ENCODE measurements around the gene SERPINE2. TPM values are rescaled to one million over a fixed set of nuclear protein-coding genes. Genes with fewer than 3 reads are reported as not detected.

SERPINE2 gene
- total and polyA plus RNA-seq, 4 experiments from 2014 or later = 0.47 to 2.0 (median 1.3) TPM

GRCh38 chr2:224025874-224026273, 13.2 kb downstream of the SERPINE2 start:
- Mint-ChIP-seq H3K27me3 (no peaks in the 10 kb centered on the region), H3K4me3 (peak overlapping the region; percentile 4 to 80 (median 61)), H3K9me3 (peaks cover 0 to 2% (median 0%) of the 10 kb centered on the region in 8 donors), H3K36me3 (no peaks in the 10 kb centered on the region), H3K27ac (peak overlapping the region; percentile 76 to 90 (median 84)), H3K4me1 (peaks cover 27 to 52% (median 35%) of the 10 kb centered on the region in 4 donors)
- H3K27me3 ChIP-seq (ENCODE audit: insufficient read depth, low read length) = no peaks in the 10 kb centered on the region
- peaks cover 27% of the 10 kb centered on the region for H3K4me1 ChIP-seq (ENCODE audit: insufficient read depth, low read length)
- CTCF ChIA-PET (ENCODE audit: partially characterized antibody) = interaction anchor here (3.9 kb wide), 1 partner anchor 32 kb away, joined by 17 read pairs; no protein-coding TSS in a partner anchor
- no peak overlapping the region for H3K4me3 ChIP-seq (ENCODE audit: low read length in 2 of 2)
- DNase-seq = peak; percentile 39 to 80 (median 54)
- no peaks in the 10 kb centered on the region for H3K36me3 ChIP-seq (ENCODE audit: insufficient read depth, low read length)
- POLR2A ChIA-PET (ENCODE audit: partially characterized antibody) = no interaction called here
- no peak overlapping the region for H3K27ac ChIP-seq (ENCODE audit: low read depth, low read length)
- H3K9me3 ChIP-seq (ENCODE audit: control insufficient read depth in 1 of 2, low read length in 2 of 2) = no peaks in the 10 kb centered on the region
- intact Hi-C loops (cut with micrococcal nuclease) = loop anchor here (5.0 kb wide), 2 partner anchors 34 to 69 kb away; partner anchors contain the start of gene MRPL44

- Histone ChIP-seq H3K36me3 (ENCODE audit: insufficient read depth, low read length) (no peaks in the 10 kb centered on the region), H3K9me3 (ENCODE audit: control insufficient read depth in 1 of 2, low read length in 2 of 2) (no peaks in the 10 kb centered on the region), H3K27me3 (ENCODE audit: insufficient read depth, low read length) (no peaks in the 10 kb centered on the region), H3K4me1 (ENCODE audit: insufficient read depth, low read length) (peaks cover 27% of the 10 kb centered on the region), H3K4me3 (ENCODE audit: low read length in 2 of 2) (no peak overlapping the region), H3K27ac (ENCODE audit: low read depth, low read length) (no peak overlapping the region)
- intact Hi-C loops (cut with micrococcal nuclease) = no loop called here
- Mint-ChIP-seq H3K4me1 (peaks cover 27 to 52% (median 35%) of the 10 kb centered on the region in 4 donors), H3K27me3 (no peaks in the 10 kb centered on the region), H3K36me3 (no peaks in the 10 kb centered on the region), H3K27ac (peak overlapping the region in 6 of 7 donors; percentile 18 to 58 (median 44)), H3K4me3 (peak overlapping the region in 1 of 8 donors; percentile 13), H3K9me3 (peaks cover 0 to 2% (median 0%) of the 10 kb centered on the region in 8 donors)
- CTCF ChIA-PET (ENCODE audit: partially characterized antibody) = interaction anchor here (3.9 kb wide), 1 partner anchor 31 kb away, joined by 17 read pairs; no protein-coding TSS in a partner anchor
- DNase-seq = no peak
- POLR2A ChIA-PET (ENCODE audit: partially characterized antibody) = no interaction called here
These were observed 14.8 kb downstream of the SERPINE2 start for GRCh38 chr2:224024270-224024669.

GRCh38 chr2:224023188-224023587, 15.9 kb downstream of the SERPINE2 start:
- no peaks in the 10 kb centered on the region for H3K27me3 Mint-ChIP-seq
- Histone ChIP-seq H3K4me1 (ENCODE audit: insufficient read depth, low read length) (peaks cover 27% of the 10 kb centered on the region), H3K36me3 (ENCODE audit: insufficient read depth, low read length) (no peaks in the 10 kb centered on the region), H3K27me3 (ENCODE audit: insufficient read depth, low read length) (no peaks in the 10 kb centered on the region), H3K27ac (ENCODE audit: low read depth, low read length) (no peak overlapping the region), H3K4me3 (ENCODE audit: low read length in 2 of 2) (no peak overlapping the region), H3K9me3 (ENCODE audit: control insufficient read depth in 1 of 2, low read length in 2 of 2) (no peaks in the 10 kb centered on the region)
- CTCF ChIA-PET (ENCODE audit: partially characterized antibody) = interaction anchor here (3.9 kb wide), 1 partner anchor 30 kb away, joined by 17 read pairs; no protein-coding TSS in a partner anchor
- peak overlapping the region in 1 of 7 donors; percentile 4 for H3K27ac Mint-ChIP-seq
- H3K9me3 Mint-ChIP-seq = peaks cover 0 to 2% (median 0%) of the 10 kb centered on the region in 8 donors
- H3K4me3 Mint-ChIP-seq = no peak overlapping the region
- POLR2A ChIA-PET (ENCODE audit: partially characterized antibody) = no interaction called here
- no peak for DNase-seq
- no peaks in the 10 kb centered on the region for H3K36me3 Mint-ChIP-seq
- intact Hi-C loops (cut with micrococcal nuclease) = no loop called here
- peaks cover 27 to 52% (median 34%) of the 10 kb centered on the region in 4 donors for H3K4me1 Mint-ChIP-seq

GRCh38 chr2:224022486-224022885, 16.6 kb downstream of the SERPINE2 start:
- CTCF ChIA-PET (ENCODE audit: partially characterized antibody) = no interaction called here
- peaks cover 24 to 47% (median 30%) of the 10 kb centered on the region in 4 donors for H3K4me1 Mint-ChIP-seq
- Histone ChIP-seq H3K9me3 (ENCODE audit: control insufficient read depth in 1 of 2, low read length in 2 of 2) (no peaks in the 10 kb centered on the region), H3K27ac (ENCODE audit: low read depth, low read length) (no peak overlapping the region), H3K27me3 (ENCODE audit: insufficient read depth, low read length) (no peaks in the 10 kb centered on the region), H3K4me3 (ENCODE audit: low read length in 2 of 2) (no peak overlapping the region), H3K4me1 (ENCODE audit: insufficient read depth, low read length) (peaks cover 27% of the 10 kb centered on the region), H3K36me3 (ENCODE audit: insufficient read depth, low read length) (no peaks in the 10 kb centered on the region)
- H3K27me3 Mint-ChIP-seq = no peaks in the 10 kb centered on the region
- POLR2A ChIA-PET (ENCODE audit: partially characterized antibody) = no interaction called here
- H3K9me3 Mint-ChIP-seq = peaks cover 0 to 2% (median 0%) of the 10 kb centered on the region in 8 donors
- H3K27ac Mint-ChIP-seq = no peak overlapping the region
- no peak overlapping the region for H3K4me3 Mint-ChIP-seq
- DNase-seq = no peak
- no peaks in the 10 kb centered on the region for H3K36me3 Mint-ChIP-seq
- intact Hi-C loops (cut with micrococcal nuclease) = no loop called here

GRCh38 chr2:224020523-224020922, 18.6 kb downstream of the SERPINE2 start:
- H3K4me1 Mint-ChIP-seq = peaks cover 16 to 37% (median 21%) of the 10 kb centered on the region in 4 donors
- CTCF ChIA-PET (ENCODE audit: partially characterized antibody) = no interaction called here
- intact Hi-C loops (cut with micrococcal nuclease) = no loop called here

GRCh38 chr2:224017957-224018356, 21.1 kb downstream of the SERPINE2 start:
- DNase-seq = no peak
- no peak overlapping the region for H3K4me3 Mint-ChIP-seq
- no peak overlapping the region for H3K27ac Mint-ChIP-seq
- no peaks in the 10 kb centered on the region for H3K27me3 Mint-ChIP-seq
- intact Hi-C loops (cut with micrococcal nuclease) = no loop called here
- peaks cover 0 to 2% (median 0%) of the 10 kb centered on the region in 8 donors for H3K9me3 Mint-ChIP-seq
- peaks cover 2 to 17% (median 9%) of the 10 kb centered on the region in 4 donors for H3K4me1 Mint-ChIP-seq
- Histone ChIP-seq H3K27me3 (ENCODE audit: insufficient read depth, low read length) (no peaks in the 10 kb centered on the region), H3K9me3 (ENCODE audit: control insufficient read depth in 1 of 2, low read length in 2 of 2) (no peaks in the 10 kb centered on the region), H3K4me1 (ENCODE audit: insufficient read depth, low read length) (no peaks in the 10 kb centered on the region), H3K4me3 (ENCODE audit: low read length in 2 of 2) (no peak overlapping the region), H3K27ac (ENCODE audit: low read depth, low read length) (no peak overlapping the region), H3K36me3 (ENCODE audit: insufficient read depth, low read length) (no peaks in the 10 kb centered on the region)
- CTCF ChIA-PET (ENCODE audit: partially characterized antibody) = interaction anchor here (1.6 kb wide), 1 partner anchor 48 kb away, joined by 4 read pairs; no protein-coding TSS in a partner anchor
- H3K36me3 Mint-ChIP-seq = no peaks in the 10 kb centered on the region
- POLR2A ChIA-PET (ENCODE audit: partially characterized antibody) = no interaction called here

More at GRCh38 chr2:224020523-224020922, 18.6 kb downstream of the SERPINE2 start:
- Histone ChIP-seq H3K27ac (ENCODE audit: low read depth, low read length) (no peak overlapping the region), H3K9me3 (ENCODE audit: control insufficient read depth in 1 of 2, low read length in 2 of 2) (no peaks in the 10 kb centered on the region), H3K36me3 (ENCODE audit: insufficient read depth, low read length) (no peaks in the 10 kb centered on the region), H3K4me3 (ENCODE audit: low read length in 2 of 2) (no peak overlapping the region), H3K27me3 (ENCODE audit: insufficient read depth, low read length) (no peaks in the 10 kb centered on the region), H3K4me1 (ENCODE audit: insufficient read depth, low read length) (peaks cover 8% of the 10 kb centered on the region)
- no peak for DNase-seq
- Mint-ChIP-seq H3K4me3 (no peak overlapping the region), H3K36me3 (no peaks in the 10 kb centered on the region), H3K9me3 (peaks cover 0 to 2% (median 0%) of the 10 kb centered on the region in 8 donors), H3K27ac (no peak overlapping the region), H3K27me3 (no peaks in the 10 kb centered on the region)
- POLR2A ChIA-PET (ENCODE audit: partially characterized antibody) = no interaction called here

GRCh38 chr2:224016963-224017362, 22.1 kb downstream of the SERPINE2 start:
- ChIA-PET POLR2A (ENCODE audit: partially characterized antibody) (no interaction called here), CTCF (ENCODE audit: partially characterized antibody) (interaction anchor here (1.6 kb wide), 1 partner anchor 47 kb away, joined by 4 read pairs; no protein-coding TSS in a partner anchor)
- intact Hi-C loops (cut with micrococcal nuclease) = no loop called here
- no peaks in the 10 kb centered on the region for H3K4me1 ChIP-seq (ENCODE audit: insufficient read depth, low read length)
- H3K9me3 Mint-ChIP-seq = peaks cover 0 to 2% (median 0%) of the 10 kb centered on the region in 8 donors
- H3K27ac Mint-ChIP-seq = no peak overlapping the region
- no peaks in the 10 kb centered on the region for H3K9me3 ChIP-seq (ENCODE audit: control insufficient read depth in 1 of 2, low read length in 2 of 2)
- peaks cover 0 to 1% of the 10 kb centered on the region in 2 donors for H3K27me3 Mint-ChIP-seq
- no peaks in the 10 kb centered on the region for H3K36me3 ChIP-seq (ENCODE audit: insufficient read depth, low read length)
- no peak for DNase-seq
- no peaks in the 10 kb centered on the region for H3K27me3 ChIP-seq (ENCODE audit: insufficient read depth, low read length)
- H3K4me1 Mint-ChIP-seq = peaks cover 2 to 14% (median 9%) of the 10 kb centered on the region in 4 donors
- H3K4me3 Mint-ChIP-seq = no peak overlapping the region
- no peaks in the 10 kb centered on the region for H3K36me3 Mint-ChIP-seq
- no peak overlapping the region for H3K27ac ChIP-seq (ENCODE audit: low read depth, low read length)
- H3K4me3 ChIP-seq (ENCODE audit: low read length in 2 of 2) = no peak overlapping the region
